Fibroblast of lung (primary cell): Measurements from ENCODE around the gene VIPR2.

Experiments
- EZH2 ChIP-seq: IDR thresholded peaks from 2 replicates; pipeline ENCODE4 v1.5.1; 2012; ENCODE audit warnings: low read length, control low read depth, mild to moderate bottlenecking; ENCODE audit errors: missing control alignments
- TF ChIP-seq, protein P1 (sequence below), 2 donors: IDR thresholded peaks in 1 of 2; conservative IDR thresholded peaks in 1 of 2; 1 replicate in 1 of 2; 2 replicates in 1 of 2; pipeline ENCODE4 v1.5.1; 2011 to 2012; ENCODE audit warnings: low read length in 2 of 2, control low read depth in 1 of 2, inconsistent platforms in 1 of 2, low read depth in 1 of 2, mild to moderate bottlenecking in 1 of 2

GRCh38 chr7:159169391-159169790 lies 24.7 kb upstream of the VIPR2 start:
- TF ChIP-seq, protein P1, sequence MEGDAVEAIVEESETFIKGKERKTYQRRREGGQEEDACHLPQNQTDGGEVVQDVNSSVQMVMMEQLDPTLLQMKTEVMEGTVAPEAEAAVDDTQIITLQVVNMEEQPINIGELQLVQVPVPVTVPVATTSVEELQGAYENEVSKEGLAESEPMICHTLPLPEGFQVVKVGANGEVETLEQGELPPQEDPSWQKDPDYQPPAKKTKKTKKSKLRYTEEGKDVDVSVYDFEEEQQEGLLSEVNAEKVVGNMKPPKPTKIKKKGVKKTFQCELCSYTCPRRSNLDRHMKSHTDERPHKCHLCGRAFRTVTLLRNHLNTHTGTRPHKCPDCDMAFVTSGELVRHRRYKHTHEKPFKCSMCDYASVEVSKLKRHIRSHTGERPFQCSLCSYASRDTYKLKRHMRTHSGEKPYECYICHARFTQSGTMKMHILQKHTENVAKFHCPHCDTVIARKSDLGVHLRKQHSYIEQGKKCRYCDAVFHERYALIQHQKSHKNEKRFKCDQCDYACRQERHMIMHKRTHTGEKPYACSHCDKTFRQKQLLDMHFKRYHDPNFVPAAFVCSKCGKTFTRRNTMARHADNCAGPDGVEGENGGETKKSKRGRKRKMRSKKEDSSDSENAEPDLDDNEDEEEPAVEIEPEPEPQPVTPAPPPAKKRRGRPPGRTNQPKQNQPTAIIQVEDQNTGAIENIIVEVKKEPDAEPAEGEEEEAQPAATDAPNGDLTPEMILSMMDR (conservative IDR thresholded peaks at IDR 0.05 in 1 of 2, IDR thresholded peaks at IDR 0.05 in 1 of 2; ENCODE audit: low read depth in 1 of 2, low read length in 2 of 2) = no peak
- TF ChIP-seq EZH2 = no peak
